HG03520 (cell line): ENCODE measurements around the gene CAMK2B.

Source experiments
- ATAC-seq: cut with Tn5 transposase; IDR thresholded peaks from one replicate; pipeline ENCODE4 v1.9.1; 2021; ENCODE audit warnings: mild to moderate bottlenecking, moderate library complexity; ENCODE audit not compliant: unreplicated experiment

Gene CAMK2B

GRCh38 chr7:44309271-44310091 is 15.9 kb downstream of the CAMK2B start:
- ATAC-seq, result no peak

- no peak for ATAC-seq
Observed at GRCh38 chr7:44308596-44309270, 16.7 kb downstream of the CAMK2B start.

- no peak for ATAC-seq
Observed at GRCh38 chr7:44307905-44308595, 17.3 kb downstream of the CAMK2B start.

- no peak for ATAC-seq
Observed at GRCh38 chr7:44307301-44307900, 18.0 kb downstream of the CAMK2B start.

- no peak for ATAC-seq
Observed at GRCh38 chr7:44306606-44307005, 18.8 kb downstream of the CAMK2B start.

- no peak for ATAC-seq
Observed at GRCh38 chr7:44305564-44306507, 19.6 kb downstream of the CAMK2B start.

GRCh38 chr7:44294325-44295069 is 30.9 kb downstream of the CAMK2B start:
- ATAC-seq, result no peak

GRCh38 chr7:44293561-44294324 is 31.7 kb downstream of the CAMK2B start:
- no peak for ATAC-seq

GRCh38 chr7:44292876-44293560 is 32.4 kb downstream of the CAMK2B start:
- no peak for ATAC-seq

- no peak for ATAC-seq
Observed at GRCh38 chr7:44292420-44292817, 33.0 kb downstream of the CAMK2B start.

- ATAC-seq, result no peak
Observed at GRCh38 chr7:44291733-44292419, 33.5 kb downstream of the CAMK2B start.

GRCh38 chr7:44291066-44291732 is 34.2 kb downstream of the CAMK2B start:
- no peak for ATAC-seq

GRCh38 chr7:44290252-44290620 is 35.2 kb downstream of the CAMK2B start:
- no peak for ATAC-seq

GRCh38 chr7:44289341-44290251 is 35.8 kb downstream of the CAMK2B start:
- ATAC-seq, result no peak

GRCh38 chr7:44288811-44289340 is 36.5 kb downstream of the CAMK2B start:
- ATAC-seq, result no peak

GRCh38 chr7:44288381-44288685 is 37.1 kb downstream of the CAMK2B start:
- no peak for ATAC-seq
